Neural cell (in vitro differentiated cells): ENCODE data around the gene H2BK1. TPM values are rescaled to one million over a fixed set of nuclear protein-coding genes. Genes with fewer than 3 reads are reported as not detected.

Source experiments
- H2AFZ ChIP-seq: fragments of 200-600, 300-800 bp; sonication (generic), shearing (Covaris generic); 2 replicates; pipeline ENCODE4 v1.6.0; 2014; ENCODE audit warnings: low read depth, mild to moderate bottlenecking, antibody characterized with exemption, low read length, moderate library complexity
- H3F3A ChIP-seq: fragments of 200-600 bp; shearing (Covaris generic); 2 replicates; pipeline ENCODE4 v1.6.1; 2016; ENCODE audit warnings: mild to moderate bottlenecking, moderate library complexity, mixed read lengths, antibody characterized with exemption, low read length; ENCODE audit not compliant: insufficient read depth, poor library complexity, severe bottlenecking
- H3K27ac ChIP-seq: fragments of 200-600, 300-800 bp; sonication (generic), shearing (Covaris generic); 2 replicates; pipeline ENCODE4 v1.5.1; 2014; ENCODE audit warnings: mild to moderate bottlenecking, low read length, moderate library complexity
- H3K27me3 ChIP-seq: fragments of 300-800, 200-600 bp; sonication (generic), shearing (Covaris generic); 2 replicates; pipeline ENCODE4 v1.6.0; 2014; ENCODE audit warnings: mild to moderate bottlenecking, low read depth, low read length, moderate library complexity; ENCODE audit not compliant: insufficient read depth
- H3K36me3 ChIP-seq: fragments of 300-800, 200-600 bp; sonication (generic), shearing (Covaris generic); 2 replicates; pipeline ENCODE4 v1.5.1; 2014; ENCODE audit warnings: mild to moderate bottlenecking, antibody characterized with exemption, low read length, moderate library complexity; ENCODE audit not compliant: insufficient read depth
- H3K4me2 ChIP-seq: fragments of 300-800, 200-600 bp; sonication (generic), shearing (Covaris generic); 2 replicates; pipeline ENCODE4 v1.6.0; 2014; ENCODE audit warnings: mild to moderate bottlenecking, low read length
- H3K4me3 ChIP-seq: fragments of 300-800, 200-600 bp; sonication (generic), shearing (Covaris generic); 2 replicates; pipeline ENCODE4 v1.5.1; 2014; ENCODE audit warnings: mild to moderate bottlenecking, low read length, moderate library complexity
- H3K79me2 ChIP-seq: fragments of 200-600 bp; shearing (Covaris generic); replicated peaks from 2 replicates; pipeline ENCODE4 v1.6.0; 2014; ENCODE audit warnings: mild to moderate bottlenecking, low read length, moderate library complexity; ENCODE audit not compliant: insufficient read depth
- H3K9ac ChIP-seq: fragments of 300-800, 200-600 bp; sonication (generic), shearing (Covaris generic); 2 replicates; pipeline ENCODE4 v1.6.1; 2016; ENCODE audit warnings: mild to moderate bottlenecking, low read length, mixed read lengths
- H3K9me2 ChIP-seq: fragments of 200-600 bp; shearing (Covaris generic); 2 replicates; pipeline ENCODE4 v1.6.1; 2016; ENCODE audit warnings: mild to moderate bottlenecking, low read length, mixed read lengths; ENCODE audit not compliant: insufficient read depth
- H3K9me3 ChIP-seq: fragments of 200-600, 300-800 bp; sonication (generic), shearing (Covaris generic); 2 replicates; pipeline ENCODE4 v1.6.1; 2016; ENCODE audit warnings: mild to moderate bottlenecking, mixed run types, low read length, moderate library complexity, mixed read lengths
- H4K20me1 ChIP-seq: fragments of 200-600 bp; shearing (Covaris generic); 2 replicates; pipeline ENCODE4 v1.6.1; 2016; ENCODE audit warnings: mild to moderate bottlenecking, mixed run types; ENCODE audit not compliant: insufficient read depth
- EP300 ChIP-seq: fragments of 450-650 bp; conservative IDR thresholded peaks from 2 replicates; pipeline ENCODE4 v1.6.1; 2014; ENCODE audit warnings: antibody characterized with exemption, mild to moderate bottlenecking, moderate library complexity; ENCODE audit not compliant: poor library complexity, severe bottlenecking
- EZH2 ChIP-seq: fragments of 200-600, 300-800 bp; shearing (Covaris generic), sonication (generic); IDR thresholded peaks from 2 replicates; pipeline ENCODE4 v1.6.1; 2014; ENCODE audit warnings: antibody characterized with exemption, low read length, borderline replicate concordance, mild to moderate bottlenecking; ENCODE audit not compliant: insufficient read depth, poor library complexity, severe bottlenecking
- MXI1 ChIP-seq: fragments of 450-650 bp; conservative IDR thresholded peaks from 2 replicates; pipeline ENCODE4 v1.6.1; 2014; ENCODE audit warnings: antibody characterized with exemption, mild to moderate bottlenecking; ENCODE audit not compliant: poor library complexity, severe bottlenecking
- POLR2AphosphoS5 ChIP-seq: IDR thresholded peaks from 2 replicates; pipeline ENCODE4 v1.6.1; 2012
- RAD21 ChIP-seq: fragments of 450-650 bp; conservative IDR thresholded peaks from 2 replicates; pipeline ENCODE4 v1.6.1; 2014; ENCODE audit warnings: antibody characterized with exemption, mild to moderate bottlenecking, moderate library complexity
- REST ChIP-seq: IDR thresholded peaks from 2 replicates; pipeline ENCODE4 v1.6.1; 2012; ENCODE audit warnings: borderline replicate concordance
- SMC3 ChIP-seq: fragments of 450-650 bp; conservative IDR thresholded peaks from 2 replicates; pipeline ENCODE4 v1.6.1; 2014; ENCODE audit warnings: antibody characterized with exemption, mild to moderate bottlenecking, moderate library complexity; ENCODE audit not compliant: poor library complexity
- TAF1 ChIP-seq: IDR thresholded peaks from 2 replicates; pipeline ENCODE4 v1.6.1; 2012; ENCODE audit warnings: low read depth
- polyA plus RNA-seq: library from polyadenylated mRNA; depleted of rRNA; stranded (reverse); fragments of >200 nt; gene quantifications from 2 replicates; pipeline ENCODE4 v1.2.3, GENCODE V29; 2014
- TF ChIP-seq, protein P1 (sequence below): fragments of 450-650 bp; IDR thresholded peaks from 2 replicates; pipeline ENCODE4 v1.5.1; 2014; ENCODE audit warnings: antibody characterized with exemption, mild to moderate bottlenecking, moderate library complexity; ENCODE audit not compliant: poor library complexity, severe bottlenecking

Gene H2BK1
- polyA plus RNA-seq, 1 donor from 2014 or later = not detected

DNA sequence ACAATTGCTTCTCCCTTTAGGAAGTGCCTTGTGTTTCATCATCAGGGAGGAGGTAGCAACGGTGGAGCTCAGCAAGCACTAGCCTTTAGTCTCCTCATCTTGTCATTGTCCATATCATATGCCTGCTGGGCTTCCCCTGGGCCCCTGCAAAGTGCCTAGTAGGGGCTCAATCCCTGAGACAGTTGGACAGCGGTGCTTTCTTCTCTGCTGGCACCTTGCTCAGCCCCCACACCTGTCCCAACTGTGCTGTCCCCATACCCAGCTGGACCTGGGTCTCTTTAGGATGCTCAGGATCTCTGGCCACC lies 32.7 kb upstream of the H2BK1 start:
- H4K20me1 ChIP-seq = no peaks in the 10 kb centered on the region
- no peaks in the 10 kb centered on the region for H3K36me3 ChIP-seq
- no peaks in the 10 kb centered on the region for H3K27me3 ChIP-seq

DNA sequence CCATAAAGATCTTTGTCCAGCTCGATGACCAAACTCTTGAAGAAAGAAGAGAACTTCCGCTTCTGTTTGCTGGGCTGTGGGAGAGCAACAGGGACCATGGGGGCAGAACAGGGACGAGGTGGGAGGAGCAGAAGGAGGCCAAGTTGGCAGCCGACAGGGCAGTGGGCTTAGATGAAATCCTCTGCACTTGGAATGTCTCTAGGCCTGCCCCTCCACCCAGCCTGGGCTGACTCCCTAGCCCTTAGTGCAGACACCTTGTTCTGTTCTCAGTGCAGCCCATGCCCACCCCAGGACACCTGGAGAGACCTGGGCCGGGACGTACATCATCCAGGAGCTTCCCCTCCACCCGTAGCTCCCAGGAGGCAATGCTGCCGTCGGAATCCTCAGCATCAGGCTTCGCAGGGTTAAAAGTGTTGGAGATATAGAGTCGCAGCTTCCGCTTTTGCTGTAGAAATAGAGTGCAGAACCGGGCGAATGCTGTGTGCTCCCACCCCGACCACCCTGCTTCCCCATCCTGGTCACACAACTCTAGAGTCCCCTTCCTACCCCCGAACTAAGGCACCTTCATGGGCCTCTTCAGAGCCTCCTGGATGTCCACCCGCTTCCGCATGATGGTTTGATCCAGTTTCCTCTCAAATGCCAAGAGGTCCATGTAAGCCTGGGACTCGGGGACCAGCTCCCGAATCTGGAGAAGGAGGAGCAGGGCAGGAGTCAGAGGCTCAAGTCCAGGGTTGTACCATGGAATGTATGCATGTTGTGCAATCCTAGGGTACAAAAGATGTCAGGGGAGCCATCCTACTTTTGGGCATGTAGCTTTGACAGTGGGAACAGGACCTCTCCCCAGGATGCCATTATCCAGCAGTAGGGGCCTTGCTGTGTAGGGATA lies 32.1 kb upstream of the H2BK1 start:
- H3K4me3 ChIP-seq = no peak overlapping the region
- H3K9me3 ChIP-seq = no peaks in the 10 kb centered on the region
- no peak overlapping the region for H2AFZ ChIP-seq
- no peak overlapping the region for H3K27ac ChIP-seq
- no peaks in the 10 kb centered on the region for H3K9me2 ChIP-seq
- H3K9ac ChIP-seq = no peak overlapping the region
- H3K4me2 ChIP-seq = no peak overlapping the region
- no peak for TF ChIP-seq RAD21
- no peaks in the 10 kb centered on the region for H3F3A ChIP-seq
- no peaks in the 10 kb centered on the region for H3K36me3 ChIP-seq
- no peaks in the 10 kb centered on the region for H4K20me1 ChIP-seq
- peaks cover 3% of the 10 kb centered on the region for H3K79me2 ChIP-seq
- H3K27me3 ChIP-seq = no peaks in the 10 kb centered on the region

More for the DNA sequence above, 32.7 kb upstream of the H2BK1 start:
- Histone ChIP-seq H3K4me2 (no peak overlapping the region), H3K4me3 (no peak overlapping the region), H3K9ac (peak overlapping the region; percentile 12), H3K9me3 (no peaks in the 10 kb centered on the region), H2AFZ (no peak overlapping the region), H3K9me2 (no peaks in the 10 kb centered on the region), H3K27ac (no peak overlapping the region), H3K79me2 (peaks cover 3% of the 10 kb centered on the region), H3F3A (peaks cover 4% of the 10 kb centered on the region)
- TF ChIP-seq SMC3 (no peak), MXI1 (no peak), REST (no peak), EP300 (no peak), TAF1 (no peak), POLR2AphosphoS5 (no peak), EZH2 (no peak), RAD21 (no peak)
- TF ChIP-seq, protein P1, sequence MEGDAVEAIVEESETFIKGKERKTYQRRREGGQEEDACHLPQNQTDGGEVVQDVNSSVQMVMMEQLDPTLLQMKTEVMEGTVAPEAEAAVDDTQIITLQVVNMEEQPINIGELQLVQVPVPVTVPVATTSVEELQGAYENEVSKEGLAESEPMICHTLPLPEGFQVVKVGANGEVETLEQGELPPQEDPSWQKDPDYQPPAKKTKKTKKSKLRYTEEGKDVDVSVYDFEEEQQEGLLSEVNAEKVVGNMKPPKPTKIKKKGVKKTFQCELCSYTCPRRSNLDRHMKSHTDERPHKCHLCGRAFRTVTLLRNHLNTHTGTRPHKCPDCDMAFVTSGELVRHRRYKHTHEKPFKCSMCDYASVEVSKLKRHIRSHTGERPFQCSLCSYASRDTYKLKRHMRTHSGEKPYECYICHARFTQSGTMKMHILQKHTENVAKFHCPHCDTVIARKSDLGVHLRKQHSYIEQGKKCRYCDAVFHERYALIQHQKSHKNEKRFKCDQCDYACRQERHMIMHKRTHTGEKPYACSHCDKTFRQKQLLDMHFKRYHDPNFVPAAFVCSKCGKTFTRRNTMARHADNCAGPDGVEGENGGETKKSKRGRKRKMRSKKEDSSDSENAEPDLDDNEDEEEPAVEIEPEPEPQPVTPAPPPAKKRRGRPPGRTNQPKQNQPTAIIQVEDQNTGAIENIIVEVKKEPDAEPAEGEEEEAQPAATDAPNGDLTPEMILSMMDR = no peak
